Dedifferentiated amniotic fluid mesenchymal stem cell (primary cell): ENCODE results near the gene ZNF22.
"Not testable (repeated sequence)": the region's sequence is repeated elsewhere in the genome, so short reads cannot be mapped to it uniquely, and the experiment has no call there.

Source experiments
- DNase-seq: peaks from one replicate; pipeline ENCODE4 v3.0.0-alpha.2; 2016; ENCODE audit errors: extremely low spot score

The ZNF22 gene

DNA sequence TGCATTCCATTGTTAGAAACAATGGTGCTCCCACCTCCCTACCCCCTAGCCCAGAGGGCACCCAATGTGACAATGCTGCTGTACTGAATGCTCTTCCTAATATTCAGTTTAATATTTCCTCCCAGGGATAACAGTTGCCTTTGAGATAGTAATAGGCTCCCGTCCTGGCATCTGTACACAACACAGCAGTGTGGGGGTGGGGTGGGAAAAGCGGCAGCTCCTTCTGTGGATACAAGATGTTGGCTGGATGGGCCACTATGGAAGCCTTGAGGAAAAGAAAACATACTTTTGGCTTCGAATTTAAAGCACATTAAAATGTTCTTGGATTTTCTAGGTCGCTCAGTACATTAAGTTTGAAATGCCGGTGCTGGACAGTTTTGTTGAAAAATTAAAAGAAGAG, 9.2 kb upstream of the ZNF22 start:
- DNase-seq, result no peak

DNA sequence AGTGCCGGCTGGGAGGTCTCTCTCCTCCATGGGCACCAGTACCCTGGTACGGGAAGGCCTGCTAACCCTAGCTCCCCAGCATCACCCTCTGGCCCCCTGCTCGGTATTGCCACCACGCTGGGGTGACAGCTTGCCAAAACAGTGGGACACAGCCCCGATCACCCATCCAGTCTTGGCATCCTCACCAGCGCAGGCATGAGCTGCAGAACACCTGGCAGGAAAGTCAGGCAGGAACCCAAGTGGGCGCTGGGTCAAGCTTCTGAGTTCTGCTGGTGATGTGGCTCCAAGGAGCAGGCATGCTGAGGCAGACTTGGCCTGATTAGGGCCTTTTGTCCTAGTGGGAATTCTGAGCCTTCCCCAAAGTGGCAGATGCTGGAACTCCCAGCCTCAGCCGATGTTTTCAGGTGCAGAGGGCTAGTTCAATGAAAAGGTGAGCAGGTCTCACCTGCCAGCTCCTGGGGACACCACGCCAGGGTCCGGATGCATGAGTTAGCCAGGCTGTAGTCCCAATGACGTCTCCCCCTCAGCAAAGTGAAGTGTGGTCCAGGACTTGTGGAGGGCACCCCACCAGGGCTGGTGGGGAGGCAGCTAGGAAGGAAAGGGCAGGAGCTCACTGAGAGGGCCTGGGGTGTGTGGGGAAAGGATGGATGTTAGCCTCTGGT, 8.5 kb upstream of the ZNF22 start:
- no peak for DNase-seq

DNA sequence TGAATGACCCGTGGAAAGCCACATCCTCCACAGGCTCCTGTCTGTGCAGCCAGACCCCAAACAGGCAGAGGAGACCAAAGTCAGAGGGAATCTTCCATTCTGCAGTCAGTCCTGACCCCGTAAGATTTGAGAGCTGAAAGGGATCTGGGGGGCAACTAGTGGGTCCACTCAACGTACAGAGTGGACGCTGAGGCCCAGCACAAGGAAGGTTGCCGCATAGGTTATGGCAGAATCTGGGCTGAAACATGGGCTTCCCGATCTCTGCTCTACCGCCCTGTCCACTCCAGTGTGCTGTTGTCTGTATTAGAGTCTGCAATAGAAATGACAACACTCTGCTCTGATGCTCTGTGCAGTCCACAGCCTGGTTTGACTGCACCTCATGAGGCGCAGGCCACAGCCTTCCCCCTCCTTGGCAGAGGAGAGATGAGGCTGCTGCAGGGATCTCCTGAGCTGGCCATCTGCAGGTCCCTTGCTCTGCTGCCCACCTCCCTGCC, 7.9 kb upstream of the ZNF22 start:
- DNase-seq, result no peak

DNA sequence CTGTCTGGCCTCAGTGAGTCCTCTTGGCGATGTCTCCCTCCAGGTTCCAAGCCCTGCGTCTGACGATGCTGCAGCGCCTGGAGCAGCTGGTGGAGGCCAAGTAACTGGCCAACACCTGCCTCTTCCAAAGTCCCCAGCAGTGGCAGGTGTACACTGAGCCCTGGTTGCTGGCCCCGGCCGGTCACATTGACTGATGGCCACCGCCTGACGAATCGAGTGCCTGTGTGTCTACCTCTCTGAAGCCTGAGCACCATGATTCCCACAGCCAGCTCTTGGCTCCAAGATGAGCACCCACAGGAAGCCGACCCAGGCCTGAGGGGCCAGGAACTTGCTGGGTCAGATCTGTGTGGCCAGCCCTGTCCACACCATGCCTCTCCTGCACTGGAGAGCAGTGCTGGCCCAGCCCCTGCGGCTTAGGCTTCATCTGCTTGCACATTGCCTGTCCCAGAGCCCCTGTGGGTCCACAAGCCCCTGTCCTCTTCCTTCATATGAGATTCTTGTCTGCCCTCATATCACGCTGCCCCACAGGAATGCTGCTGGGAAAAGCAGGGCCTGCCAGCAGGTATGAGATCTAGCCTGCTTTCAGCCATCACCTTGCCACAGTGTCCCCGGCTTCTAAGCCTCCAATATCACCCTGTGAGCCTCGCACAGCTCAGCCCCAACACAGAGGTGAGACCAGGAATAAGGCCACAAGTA, 7.3 kb upstream of the ZNF22 start:
- no peak for DNase-seq

DNA sequence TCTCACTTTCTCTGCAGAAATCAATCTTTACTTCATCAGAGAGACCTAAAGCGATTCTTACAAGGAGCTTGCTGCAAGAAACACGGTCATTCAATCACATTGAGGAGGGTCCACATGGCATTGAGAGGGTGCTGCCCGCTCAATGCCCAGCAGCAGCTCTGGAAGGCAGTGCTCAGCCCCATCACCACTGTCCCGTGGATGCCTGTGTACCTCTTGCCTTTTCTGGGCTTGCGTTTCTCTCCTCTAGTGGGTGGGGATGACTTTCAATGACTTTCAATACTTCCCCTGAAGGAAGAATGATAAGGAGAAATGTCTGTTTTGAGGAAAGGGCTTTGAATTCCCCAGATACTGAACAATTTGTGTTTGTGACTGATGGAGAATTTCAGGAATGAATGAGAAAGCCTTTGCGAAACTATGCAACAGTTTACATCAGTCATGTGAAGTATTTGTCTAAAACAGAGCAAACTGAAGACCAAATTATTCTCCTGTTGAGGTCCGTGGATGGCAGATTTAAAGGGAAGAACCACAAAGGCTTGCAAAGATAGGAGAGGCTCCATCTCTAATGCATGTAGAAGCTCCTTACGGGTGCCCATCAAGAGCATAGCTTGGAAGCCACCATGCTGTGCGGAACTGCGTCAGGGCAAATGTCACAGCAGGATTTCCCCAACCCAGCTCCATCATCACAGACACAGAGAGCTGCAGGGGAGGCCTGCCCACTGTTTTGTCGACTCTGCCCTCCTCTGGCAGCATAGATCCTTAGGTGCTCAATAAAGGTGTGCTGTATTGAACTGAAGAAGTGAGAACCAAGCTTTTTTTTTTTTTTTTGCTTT, 6.6 kb upstream of the ZNF22 start:
- peak; percentile 79 for DNase-seq

DNA sequence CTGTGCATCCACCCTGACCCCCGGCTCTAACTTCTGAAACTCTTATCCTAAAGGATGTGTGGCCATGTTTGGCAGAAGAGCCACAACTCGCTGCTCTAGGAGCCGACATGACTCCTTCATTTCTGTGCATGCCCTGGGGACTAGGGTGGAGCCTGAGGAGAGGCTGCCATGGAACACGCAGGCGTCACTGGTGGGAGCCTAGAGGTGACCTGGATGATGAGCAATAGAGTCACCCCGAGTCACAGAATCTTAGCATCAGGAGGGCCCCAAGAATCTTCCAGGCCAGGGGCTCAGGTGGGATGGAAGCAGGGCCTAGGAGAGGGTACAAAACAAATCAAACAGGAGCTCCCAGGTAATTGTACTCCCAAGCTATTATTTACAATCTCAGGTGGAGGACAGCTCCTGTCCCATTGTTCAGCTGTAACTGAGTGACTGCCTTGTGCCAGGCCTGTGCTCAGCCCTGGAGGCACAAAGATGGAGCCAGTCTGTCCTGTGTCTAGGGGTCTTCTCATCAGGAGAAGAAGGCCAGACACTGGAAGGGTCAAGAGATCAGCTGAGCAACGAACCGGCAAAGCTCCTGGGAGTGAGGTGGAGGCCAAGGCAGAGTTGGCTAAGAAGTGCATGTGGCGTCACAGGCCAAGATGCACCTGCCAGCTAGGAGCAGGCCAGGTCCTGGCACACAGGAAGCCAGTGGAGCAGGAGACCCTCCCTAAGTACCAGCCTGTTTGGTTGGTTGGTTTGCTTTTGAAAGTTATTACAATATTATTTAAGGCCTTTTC, 5.8 kb upstream of the ZNF22 start:
- no peak for DNase-seq

DNA sequence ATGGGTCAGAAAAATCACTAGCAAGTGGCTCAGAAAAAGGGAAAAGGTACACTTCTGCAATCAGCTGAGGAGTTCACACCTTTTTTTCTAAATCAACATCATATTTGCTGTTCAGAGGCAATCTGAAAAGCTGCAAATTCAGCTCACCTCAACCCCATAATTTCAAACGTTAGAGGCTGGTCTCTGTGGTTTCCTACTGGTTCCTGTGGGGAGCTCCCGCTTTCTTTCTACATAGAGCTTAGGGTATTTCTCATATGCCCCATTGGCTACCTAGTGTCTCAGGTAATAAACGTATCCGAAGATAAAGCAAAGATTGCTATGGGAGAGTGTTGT, 5.2 kb upstream of the ZNF22 start:
- DNase-seq, result no peak

DNA sequence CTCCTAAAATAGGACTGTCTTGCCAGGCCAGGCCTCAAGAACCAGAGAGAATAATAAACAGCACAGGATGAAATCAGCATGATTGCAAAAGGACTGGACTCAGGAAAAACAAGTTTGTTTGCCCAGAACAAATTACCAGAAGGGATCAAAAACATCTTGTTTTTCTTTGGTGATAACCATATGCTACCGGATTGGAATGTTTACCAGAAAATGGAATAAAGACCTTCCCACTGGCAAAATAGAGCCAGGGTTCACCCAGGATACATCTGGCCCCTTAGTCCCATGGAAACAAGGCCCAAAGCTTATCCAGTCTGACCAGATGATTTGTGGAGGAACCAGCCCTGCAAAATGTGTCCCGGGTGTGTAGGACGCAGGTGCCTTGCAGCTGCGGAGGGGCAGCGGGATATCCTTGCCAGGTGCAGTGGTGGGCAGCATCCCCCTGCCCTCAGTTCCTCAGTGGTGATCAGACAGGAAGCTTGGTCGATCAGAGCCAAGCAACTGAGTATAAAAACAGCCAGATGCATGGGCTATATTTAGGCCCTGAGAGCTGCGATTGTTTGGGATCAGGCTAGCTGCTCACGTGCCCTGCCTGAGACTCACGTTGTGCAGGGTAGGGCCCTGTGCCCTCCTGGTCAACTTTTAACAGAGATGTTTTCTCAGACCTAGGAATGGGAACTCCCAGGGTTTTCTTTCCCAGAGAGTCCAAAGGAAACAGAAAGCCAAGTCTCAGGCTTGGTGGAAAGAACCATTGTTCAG, 4.6 kb upstream of the ZNF22 start:
- peak; percentile 36 for DNase-seq

DNA sequence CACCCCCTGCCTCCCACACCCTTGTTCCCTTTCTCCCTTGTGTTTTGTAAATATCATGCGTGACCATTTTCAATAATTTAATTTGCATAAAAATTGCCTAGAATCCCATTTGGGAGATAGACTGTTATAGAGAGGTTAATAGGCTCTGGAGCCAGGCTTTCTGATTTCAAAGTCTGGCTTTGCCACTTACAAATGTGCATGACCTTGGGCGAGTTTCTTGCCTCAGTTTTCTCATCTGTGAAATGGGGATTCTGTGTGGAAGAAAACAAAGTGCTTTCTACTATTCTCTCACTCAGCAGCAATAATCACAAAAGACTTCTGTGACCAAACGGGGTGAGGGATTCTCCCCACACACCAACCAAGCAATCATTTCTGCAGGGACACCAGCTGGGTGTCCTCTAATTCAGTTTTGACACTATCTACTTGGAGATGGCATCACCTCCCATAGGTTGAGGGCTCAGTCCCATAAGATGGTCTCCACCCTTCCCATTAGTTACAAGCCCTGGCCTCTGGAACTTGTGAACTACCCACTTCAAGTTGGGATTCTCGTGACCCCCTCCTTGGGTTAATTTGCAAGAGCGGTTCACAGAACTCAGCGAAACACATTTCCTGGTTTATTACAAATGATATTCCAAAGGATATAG, 3.5 kb upstream of the ZNF22 start:
- no peak for DNase-seq

DNA sequence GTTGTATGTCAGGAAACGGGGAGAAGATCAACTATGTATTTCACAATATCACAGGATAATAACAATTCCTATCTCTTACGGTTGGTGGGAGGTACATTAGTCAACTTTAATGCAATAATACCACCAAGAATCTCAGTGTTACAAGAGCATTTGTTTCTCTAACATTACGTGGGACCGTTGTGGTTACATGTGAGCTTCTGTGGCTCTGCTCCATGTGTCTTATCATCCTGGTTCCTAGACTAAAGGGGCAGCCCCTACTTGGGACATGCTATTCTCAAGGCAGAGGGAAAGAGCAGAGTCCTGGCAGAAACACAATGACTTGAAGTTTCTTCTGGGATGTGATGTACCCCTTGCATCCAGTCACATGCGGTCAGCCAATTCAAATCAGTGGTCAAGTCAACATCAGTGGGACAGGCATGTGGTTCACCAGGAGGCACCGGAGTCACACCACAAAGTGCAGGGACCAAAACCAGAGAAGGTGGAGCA, 2.5 kb upstream of the ZNF22 start:
- DNase-seq, result no peak

DNA sequence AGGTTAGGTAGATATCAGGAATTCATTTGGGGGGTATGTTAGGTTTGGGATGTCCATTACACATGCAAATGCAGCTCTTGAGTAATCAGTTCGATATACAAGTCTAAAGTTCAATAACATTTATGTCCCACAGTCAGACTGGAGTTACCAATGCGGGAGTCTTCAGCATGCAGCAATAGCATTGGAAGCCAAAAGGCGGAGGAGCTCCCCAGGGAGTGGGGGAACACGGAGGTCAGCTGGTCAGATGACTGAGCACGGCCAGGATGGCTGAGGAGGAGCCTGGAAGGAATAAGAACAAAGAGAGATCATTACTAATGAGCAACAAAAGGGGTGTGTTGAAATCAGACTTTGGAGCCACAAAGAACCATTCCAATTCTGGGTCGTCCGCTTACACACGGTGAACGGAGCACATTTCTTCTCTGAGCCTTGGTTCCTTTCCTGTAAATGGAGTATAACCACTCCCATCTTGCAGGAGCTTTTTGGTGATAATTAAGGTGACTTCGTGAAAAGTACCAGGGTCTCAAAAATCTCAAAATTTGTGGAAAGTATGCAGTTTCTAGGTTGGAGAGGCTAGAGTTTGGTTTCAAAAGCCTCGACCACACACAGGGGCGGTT, 478 bp upstream of the ZNF22 start:
- DNase-seq, result no peak

DNA sequence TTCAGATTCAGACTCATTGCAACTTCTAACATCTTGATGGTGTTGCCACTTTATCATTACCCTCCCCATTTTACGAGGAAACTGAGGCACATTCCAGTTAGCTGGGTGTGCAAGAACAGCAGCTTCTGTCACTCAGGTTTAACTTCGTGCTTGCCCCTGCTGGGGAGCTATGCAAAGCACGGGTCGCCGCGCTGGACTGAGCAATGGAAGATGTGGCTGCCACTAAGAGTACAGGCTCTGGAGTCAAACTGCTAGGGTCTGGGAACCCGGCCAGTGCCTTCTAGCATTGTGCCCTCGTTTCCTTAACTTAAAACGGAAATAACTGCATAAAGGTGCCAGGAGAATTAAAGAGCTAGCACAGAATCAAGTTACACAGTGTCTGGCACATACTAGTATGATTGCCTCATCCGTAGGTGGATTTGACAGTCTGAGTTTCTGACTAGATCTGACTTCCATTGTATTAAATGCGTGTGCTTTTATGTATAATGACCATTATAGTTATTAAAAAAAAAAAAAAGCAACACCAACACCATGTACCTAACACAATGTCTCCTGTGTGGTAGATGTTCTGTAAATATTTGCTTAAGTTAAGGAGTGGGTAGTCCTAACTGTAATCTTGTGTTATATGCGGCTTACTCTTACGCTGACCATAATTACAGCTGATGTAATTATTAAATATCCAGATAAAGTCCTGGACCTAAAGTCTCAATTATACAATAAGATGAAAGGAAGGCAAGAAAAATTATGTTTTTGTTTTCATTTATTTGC, 842 bp downstream of the ZNF22 start:
- peak; percentile 59 for DNase-seq

DNA sequence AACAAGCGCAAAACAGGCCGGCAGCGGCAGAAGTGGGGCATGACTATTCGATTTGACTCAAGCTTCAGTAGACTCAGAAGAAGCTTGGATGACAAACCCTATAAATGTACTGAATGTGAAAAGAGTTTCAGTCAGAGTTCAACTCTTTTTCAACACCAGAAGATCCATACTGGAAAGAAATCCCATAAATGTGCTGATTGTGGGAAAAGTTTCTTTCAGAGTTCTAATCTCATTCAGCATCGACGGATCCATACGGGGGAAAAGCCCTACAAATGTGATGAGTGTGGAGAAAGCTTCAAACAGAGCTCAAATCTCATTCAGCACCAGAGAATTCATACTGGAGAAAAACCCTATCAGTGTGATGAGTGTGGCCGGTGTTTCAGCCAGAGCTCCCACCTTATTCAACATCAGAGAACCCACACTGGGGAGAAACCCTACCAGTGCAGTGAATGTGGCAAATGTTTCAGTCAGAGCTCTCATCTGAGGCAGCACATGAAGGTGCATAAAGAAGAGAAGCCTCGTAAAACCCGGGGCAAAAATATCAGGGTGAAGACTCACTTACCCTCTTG, 2.8 kb downstream of the ZNF22 start:
- no peak for DNase-seq

DNA sequence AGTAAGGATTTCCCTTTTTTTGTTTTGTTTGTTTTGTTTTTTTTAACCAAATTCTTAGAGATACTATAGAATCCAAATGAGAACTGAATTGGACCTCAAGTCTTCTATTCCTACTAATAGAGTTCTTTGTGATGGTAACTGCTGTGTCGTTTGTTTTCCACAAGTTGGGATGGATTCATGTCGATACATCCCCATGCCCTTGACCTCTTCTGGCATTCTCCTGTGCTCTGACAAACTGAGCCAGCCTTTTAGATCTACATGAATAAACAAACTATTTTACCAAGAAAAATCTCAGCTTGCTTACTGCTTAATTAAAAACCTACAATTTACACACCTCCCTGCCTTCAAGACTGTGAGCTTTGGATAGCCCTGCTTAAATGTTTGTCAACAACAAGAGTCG, 3.9 kb downstream of the ZNF22 start:
- no peak for DNase-seq

DNA sequence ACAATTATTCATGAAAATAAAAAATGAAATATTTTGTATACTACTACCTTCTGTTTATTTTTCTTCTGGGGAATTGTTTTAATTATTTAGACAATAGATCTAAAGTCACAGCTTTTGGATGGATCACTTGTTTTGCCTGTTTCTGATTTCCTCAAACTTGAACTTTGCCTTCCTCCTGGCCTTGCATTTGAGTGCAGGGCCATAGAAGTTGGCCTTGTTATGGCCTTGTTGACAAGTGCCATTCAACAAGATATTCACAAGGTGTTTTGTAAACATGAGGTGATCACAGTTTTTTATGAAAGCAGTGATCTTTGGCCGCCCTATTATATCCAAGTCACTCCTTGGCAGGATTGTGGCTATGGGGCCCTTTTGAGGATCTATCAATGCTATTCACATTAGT, 4.6 kb downstream of the ZNF22 start:
- no peak for DNase-seq

DNA sequence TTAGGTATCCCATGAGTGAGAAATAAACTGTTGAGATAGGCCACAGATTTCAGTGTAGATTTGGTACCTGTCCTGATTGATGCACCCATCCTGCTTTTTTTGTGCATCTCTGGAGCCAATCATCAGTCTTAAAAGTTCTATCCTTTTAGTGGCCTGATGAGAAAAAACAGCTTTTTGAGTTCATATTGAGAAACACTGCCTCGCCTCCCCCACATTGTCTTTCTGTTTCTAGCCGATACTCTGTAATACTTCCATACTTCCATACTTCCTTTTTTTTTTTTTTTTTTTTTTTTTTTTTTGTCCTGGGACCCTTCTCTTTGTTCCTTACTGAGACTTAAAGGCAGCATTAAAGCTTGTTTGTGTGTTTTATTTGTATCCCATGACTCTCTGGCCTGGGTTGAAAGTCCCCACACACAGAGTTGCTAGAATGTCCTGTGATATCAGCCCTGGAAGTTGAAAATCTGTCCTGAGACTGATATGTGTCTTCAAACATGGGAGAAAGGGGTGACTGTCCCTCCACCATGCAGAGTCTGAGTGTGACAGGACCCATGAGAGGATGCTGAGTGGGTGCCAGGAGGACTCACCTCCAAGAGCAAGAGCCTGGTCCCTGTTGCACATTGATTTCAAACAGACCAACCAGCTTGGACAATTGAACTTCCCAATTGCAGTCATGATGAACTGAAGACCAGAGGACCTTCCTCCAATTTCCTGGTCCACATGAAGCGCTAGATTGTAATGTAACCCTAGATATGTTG, 5.7 kb downstream of the ZNF22 start:
- DNase-seq, result no peak

DNA sequence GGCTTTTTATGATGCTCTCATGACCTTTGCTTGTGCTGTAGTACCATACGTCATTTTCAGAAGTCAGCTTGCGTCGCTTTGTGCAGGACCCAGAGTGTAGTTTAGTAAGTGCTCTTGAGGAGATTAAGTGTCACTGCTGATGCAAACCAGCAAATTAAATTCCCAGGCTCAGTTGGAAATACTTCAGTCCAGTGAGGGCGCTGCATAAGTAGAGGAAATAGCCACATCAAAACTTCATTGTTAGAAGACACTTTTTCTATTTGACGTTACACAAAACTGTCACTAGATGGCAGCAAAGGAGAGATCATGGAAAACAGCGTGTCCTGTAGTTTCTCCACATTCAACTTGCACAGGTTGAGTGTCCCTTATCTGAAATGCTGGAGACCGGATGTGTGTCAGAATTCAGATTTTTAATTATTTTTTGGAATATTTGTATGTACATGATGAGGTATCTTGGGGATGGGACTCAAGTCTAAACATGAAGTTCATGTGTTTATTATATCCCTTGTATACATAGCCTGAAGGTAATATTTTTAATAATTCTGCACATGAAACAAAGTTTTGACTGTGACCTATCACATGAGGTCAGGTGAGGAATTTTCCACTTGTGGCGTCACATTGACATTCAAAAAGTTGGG, 7.9 kb downstream of the ZNF22 start:
- peak; percentile 92 for DNase-seq

DNA sequence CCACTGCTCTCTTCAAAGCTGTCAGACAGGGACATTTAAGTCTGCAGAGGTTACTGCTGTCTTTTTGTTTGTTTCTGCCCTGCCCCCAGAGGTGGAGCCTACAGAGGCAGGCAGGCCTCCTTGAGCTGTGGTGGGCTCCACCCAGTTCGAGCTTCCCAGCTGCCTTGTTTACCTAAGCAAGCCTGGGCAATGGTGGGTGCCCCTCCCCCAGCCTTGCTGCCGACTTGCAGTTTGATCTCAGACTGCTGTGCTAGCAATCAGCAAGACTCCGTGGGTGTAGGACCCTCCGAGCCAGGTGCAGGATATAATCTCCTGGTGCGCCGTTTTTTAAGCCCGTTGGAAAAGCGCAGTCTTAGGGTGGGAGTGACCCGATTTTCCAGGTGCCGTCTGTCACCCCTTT, 13.8 kb downstream of the ZNF22 start:
- not testable (repeated sequence) for DNase-seq
